HUDEP-2 (cell line): ENCODE measurements around the gene SMIM1.
"Not testable (repeated sequence)": the region's sequence is repeated elsewhere in the genome, so short reads cannot be mapped to it uniquely, and the experiment has no call there.

Source experiments
- DNase-seq, 76 experiments: peaks; one replicate each; lab custom pipeline; 2025; ENCODE audit not compliant: unreplicated experiment in 76 of 76; lab: John Stamatoyannopoulos, UW

Gene SMIM1

DNA sequence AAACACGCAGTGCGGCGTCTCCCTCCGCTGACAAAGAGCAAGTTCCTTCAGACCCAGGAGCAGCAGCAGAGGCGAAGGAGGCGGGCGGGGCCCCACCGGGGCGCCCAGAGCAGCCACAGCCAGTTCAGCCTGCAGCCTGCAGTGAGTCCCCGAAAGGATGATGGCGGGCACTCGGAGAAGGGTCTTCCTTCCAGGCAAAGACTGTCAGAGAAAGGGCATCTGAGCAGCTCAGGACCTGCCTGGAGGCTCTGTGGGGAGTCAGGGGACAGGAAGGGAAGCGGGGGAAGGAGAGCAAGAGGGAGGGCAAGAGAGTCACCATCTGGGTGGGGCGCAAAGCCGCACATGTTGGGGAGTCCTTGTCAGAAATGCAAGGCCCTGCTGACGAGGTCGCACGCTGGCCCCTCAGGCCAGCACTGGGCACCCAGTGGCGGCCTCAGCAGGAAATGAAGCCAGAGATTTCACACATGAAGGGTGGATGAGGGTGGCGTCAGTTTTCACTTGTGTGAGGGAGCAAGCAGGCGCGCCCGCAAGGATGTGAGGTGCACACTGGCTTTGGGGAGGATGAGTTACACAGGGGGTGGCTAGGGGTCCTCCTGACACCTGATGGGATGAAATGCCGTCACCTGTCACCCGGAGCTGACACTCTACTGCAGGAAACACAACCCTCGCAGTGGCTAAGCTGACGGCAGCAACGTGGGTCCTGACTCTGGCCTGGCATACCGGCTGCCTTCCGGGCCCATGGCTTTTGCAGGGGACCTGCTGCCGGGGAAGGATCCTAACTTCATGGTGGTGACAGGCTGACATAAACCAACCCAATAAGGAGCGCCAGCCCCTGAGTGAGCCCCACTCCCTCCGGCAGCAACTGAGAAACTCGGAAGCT lies 17.1 kb downstream of the SMIM1 start:
- DNase-seq: no peak

DNA sequence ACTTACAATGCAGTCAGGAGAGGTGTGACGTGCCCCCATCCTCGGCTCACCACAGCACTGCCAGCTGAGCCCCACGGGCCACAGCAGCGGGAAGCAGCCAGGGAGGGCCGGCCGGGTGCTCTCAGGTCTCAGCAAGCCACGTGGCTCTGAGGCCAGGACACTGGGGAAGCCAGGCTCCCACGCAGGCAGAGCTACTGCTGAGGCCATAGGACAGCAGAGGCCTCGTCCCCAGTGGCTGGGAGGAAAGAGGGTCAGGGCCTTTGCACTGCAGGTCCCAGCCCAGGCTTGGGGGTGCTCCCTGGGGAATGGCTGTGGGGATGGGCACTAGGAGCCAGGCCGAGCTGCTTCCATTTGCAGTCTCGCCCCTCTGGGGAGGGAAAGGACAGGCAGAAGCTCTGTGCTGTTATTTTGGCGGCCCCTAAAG lies 18.0 kb downstream of the SMIM1 start:
- DNase-seq: no peak

DNA sequence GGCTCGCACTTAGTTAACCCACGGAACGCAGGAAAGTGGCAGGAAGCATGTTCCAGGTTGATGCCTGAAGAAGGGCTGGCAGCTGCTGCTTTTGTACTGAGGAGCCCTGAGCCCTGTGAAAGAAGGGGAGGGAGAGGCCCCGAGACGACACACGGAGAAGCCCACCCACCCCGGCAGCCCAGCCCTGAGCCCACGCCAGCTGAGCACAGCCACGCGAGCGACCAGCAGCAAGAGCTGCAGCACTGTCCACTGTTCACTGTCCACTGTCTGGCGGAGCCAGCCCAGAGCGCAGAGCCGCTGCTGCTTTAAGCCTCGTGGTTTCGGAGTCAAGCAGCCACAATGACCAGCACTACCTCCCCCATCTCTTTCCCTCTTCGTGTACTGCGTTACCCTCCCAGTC lies 18.4 kb downstream of the SMIM1 start:
- DNase-seq: no peak

DNA sequence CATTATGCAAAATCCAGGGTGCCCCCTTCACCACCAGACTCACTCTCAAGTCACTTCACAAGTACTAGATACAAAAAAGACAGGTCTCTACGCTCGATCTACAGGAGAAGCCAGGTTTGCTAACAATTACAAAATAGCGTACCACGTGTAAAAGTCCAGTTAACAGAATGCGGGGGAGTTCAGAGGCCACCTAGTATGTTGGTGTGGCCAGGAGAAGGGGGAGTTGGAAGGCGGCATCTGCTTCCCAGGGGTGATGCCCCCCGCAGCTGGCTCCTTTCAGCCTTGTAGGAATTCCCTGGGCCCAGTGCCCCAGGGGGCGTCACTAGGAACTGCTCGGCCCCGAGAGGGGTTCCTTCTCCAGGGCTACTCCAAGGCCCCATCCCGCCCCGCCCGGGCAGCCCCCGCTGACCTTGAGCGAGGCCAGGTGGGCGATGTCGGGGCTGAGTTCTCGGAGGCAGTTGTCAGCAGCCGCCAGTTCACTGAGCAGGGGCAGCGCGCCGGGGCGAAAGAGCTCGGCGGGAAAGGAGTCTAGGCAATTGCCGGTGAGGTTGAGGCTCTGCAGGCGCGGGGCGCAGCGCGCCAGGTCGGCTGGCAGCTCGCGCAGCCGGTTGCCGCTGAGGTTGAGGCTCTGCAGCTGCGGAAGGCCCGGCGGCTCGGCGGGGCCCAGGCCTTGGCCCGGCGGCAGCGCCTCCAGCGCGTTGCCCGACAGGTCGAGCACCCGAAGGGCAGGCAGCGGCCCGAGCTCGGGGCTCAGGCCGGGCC lies 23.1 kb downstream of the SMIM1 start:
- peak in 2 of 76 experiments; percentile 20 to 31 for DNase-seq

GRCh38 chr1:3796215-3797061 lies 23.9 kb downstream of the SMIM1 start, which contains the start of gene LRRC47:
LRRC47 (minus strand) TSS chr1:3796498; CDS start chr1:3796476, 22 bp downstream.
- peak in 74 of 76 experiments; percentile 40 to 95 (median 87) for DNase-seq

DNA sequence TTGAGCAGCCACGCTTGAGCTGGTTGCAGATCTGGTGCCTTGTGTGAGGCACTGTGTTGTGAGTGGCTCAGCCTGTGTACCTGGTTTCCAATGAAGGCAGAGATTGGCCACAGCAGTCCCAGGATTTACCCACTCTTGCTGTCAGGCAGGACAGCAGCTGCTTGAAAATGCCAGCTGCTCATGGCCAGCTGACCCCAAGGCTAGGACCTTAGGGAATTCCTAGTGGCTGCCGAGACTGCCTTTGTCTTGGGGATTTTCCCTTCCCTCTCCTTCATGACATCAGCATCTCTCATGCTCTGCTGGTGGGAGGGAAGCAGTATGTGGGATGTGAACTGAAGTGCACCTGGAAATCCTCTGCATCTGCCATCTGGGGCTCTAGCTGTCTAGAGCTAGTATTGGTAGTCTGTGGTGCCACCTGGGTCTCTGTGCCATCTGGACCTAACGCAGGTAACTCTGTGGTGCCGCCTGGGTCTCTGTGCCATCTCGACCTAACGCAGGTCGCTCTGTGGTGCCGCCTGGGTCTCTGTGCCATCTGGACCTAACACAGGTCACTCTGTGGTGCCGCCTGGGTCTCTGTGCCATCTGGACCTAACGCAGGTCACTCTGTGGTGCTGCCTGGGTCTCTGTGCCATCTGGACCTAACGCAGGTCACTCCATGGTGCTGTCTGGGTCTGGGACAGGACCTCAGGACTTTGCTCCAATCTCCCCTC lies 27.6 kb downstream of the SMIM1 start:
- DNase-seq: no peak

- not testable (repeated sequence) for DNase-seq
Measured at GRCh38 chr1:3800795-3801194, 28.2 kb downstream of the SMIM1 start.

DNA sequence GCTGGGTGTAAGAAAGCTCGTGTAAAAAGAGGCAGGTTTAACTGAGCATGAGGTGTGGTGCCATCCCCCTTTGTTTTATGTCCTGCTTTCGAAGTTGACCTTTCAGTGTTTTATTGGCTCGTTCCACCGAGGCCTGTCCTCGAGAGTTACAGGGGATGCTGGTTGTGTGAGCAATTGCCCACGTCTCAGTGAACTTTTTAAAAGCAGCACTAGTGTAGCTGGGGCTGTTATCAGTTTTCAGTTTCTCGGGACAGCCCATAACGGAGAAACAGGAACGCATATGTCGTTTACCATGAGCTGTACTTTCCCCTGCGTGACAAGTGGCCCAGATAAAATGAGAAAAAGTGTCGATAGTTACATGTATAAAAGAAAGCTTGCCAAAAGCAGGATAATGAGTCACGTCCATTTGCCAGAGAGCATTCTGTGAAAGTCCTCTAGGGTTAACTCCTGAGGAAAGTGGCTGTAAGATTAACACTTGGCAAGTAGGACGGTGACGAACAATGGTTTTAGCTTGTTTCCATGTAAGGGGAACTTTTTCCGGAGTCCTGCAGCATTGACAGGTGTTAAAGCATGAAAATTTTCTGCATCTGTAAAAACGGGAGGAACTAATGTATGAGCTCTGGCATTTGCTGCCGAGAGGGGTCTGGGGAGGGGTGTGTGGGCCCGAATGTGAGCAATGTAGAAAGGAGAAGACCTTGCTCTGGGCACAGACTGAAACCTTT lies 31.5 kb downstream of the SMIM1 start:
- peak in 33 of 76 experiments; percentile 5 to 85 (median 36) for DNase-seq

- DNase-seq: not testable (repeated sequence)
Measured at GRCh38 chr1:3804627-3804944, 32.0 kb downstream of the SMIM1 start.

GRCh38 chr1:3805038-3805437 lies 32.5 kb downstream of the SMIM1 start:
- no peak for DNase-seq

GRCh38 chr1:3807769-3808168 lies 35.2 kb downstream of the SMIM1 start:
- DNase-seq: peak in 51 of 76 experiments; percentile 7 to 95 (median 47)

- DNase-seq: no peak
Measured at GRCh38 chr1:3809680-3810079, 37.1 kb downstream of the SMIM1 start.

GRCh38 chr1:3810149-3810761 lies 37.7 kb downstream of the SMIM1 start:
- DNase-seq: not testable (repeated sequence)

DNA sequence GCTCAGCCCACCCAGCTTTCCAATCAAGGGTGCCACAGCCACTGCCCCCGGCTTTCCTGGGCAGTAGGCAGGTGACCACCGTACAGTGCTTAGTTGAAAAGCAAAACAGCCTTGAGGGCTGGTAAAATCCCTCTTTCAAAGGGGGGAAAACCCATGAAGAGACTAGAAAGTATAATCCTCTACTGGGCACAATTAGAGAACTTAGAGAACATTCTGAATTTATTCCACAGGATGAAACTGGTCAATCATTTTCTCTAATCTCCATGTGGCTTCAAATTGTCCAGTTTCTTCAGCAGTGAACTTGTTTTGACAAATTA lies 39.0 kb downstream of the SMIM1 start:
- no peak for DNase-seq

DNA sequence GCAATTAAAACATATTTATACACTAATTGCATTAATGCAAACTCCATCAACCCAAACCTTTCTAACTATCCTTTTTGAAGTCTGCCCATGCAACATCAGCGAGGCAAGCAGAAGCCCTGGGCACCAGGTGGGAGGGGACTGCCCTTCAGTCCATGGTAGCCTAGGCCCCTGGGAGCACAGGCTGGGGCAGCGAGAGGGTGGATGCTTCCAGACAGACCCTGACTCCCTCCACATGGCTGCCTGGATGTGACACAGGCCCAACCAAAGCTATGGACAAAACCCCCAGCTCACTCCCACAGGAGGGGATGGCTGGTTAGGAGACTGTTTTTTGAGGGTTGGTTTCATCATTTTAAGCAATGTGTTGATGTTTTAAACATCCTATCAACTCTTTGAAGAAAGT lies 41.5 kb downstream of the SMIM1 start:
- DNase-seq: no peak

GRCh38 chr1:3814771-3815561 lies 42.4 kb downstream of the SMIM1 start:
- no peak for DNase-seq

- no peak for DNase-seq
Measured at GRCh38 chr1:3816331-3817137, 44.0 kb downstream of the SMIM1 start.
